PC-3 (cell line): Measurements from ENCODE around the gene CFAP57.

Source experiments
- CTCF ChIP-seq: fragments of 300-600 bp; sonication (generic); conservative IDR thresholded peaks from 2 replicates; pipeline ENCODE4 v1.5.1; 2017; ENCODE audit warnings: antibody characterized with exemption, low read depth, mild to moderate bottlenecking, low read length
- EZH2 ChIP-seq: fragments of 300-600 bp; sonication (generic); IDR thresholded peaks from one replicate; pipeline ENCODE4 v1.6.1; 2017; ENCODE audit warnings: antibody characterized with exemption, mild to moderate bottlenecking, low read length; ENCODE audit not compliant: unreplicated experiment

GRCh38 chr1:43298055-43298454 lies 125.9 kb downstream of the CFAP57 start:
- TF ChIP-seq CTCF = no peak
- no peak for TF ChIP-seq EZH2
